MCF 10A (cell line): Measurements from ENCODE around the gene LHFPL3. TPM values are rescaled to one million over a fixed set of nuclear protein-coding genes. Genes with fewer than 3 reads are reported as not detected.

Source experiments
- BruUV-seq: library from RNA; stranded (reverse); fragments of 400-500 nt; replicated peaks from 2 replicates; lab custom pipeline; 2021; lab: Mats Ljungman, UMichigan
- CTCF ChIA-PET: fragments of 300-600 bp; sonication (Branson Sonifier 250); formaldehyde crosslinking; extraction: SDS; loops from one replicate; lab custom pipeline; 2021; ENCODE audit warnings: antibody characterized with exemption, inconsistent platforms; lab: Yijun Ruan, JAX
- POLR2A ChIA-PET: fragments of 300-600, 350-650 bp; sonication (Branson Sonifier 250); formaldehyde crosslinking; extraction: SDS; loops from one replicate; lab custom pipeline; 2020; ENCODE audit warnings: antibody characterized with exemption, inconsistent platforms; lab: Yijun Ruan, JAX
- DNase-seq: peaks from one replicate; pipeline ENCODE4 v3.0.0-alpha.2; 2018; ENCODE audit not compliant: unreplicated experiment
- H3K27ac Mint-ChIP-seq: one replicate; pipeline ENCODE4 v1.8.0; 2022; ENCODE audit warnings: mild to moderate bottlenecking, low read depth, mixed read lengths; ENCODE audit not compliant: unreplicated experiment
- H3K27me3 Mint-ChIP-seq: one replicate; pipeline ENCODE4 v1.8.0; 2022; ENCODE audit warnings: mixed read lengths; ENCODE audit not compliant: insufficient read depth, unreplicated experiment
- H3K36me3 Mint-ChIP-seq: one replicate; pipeline ENCODE4 v1.8.0; 2022; ENCODE audit warnings: mild to moderate bottlenecking, moderate library complexity, mixed read lengths; ENCODE audit not compliant: insufficient read depth, unreplicated experiment
- H3K4me1 Mint-ChIP-seq: one replicate; pipeline ENCODE4 v1.8.0; 2022; ENCODE audit warnings: mixed read lengths; ENCODE audit not compliant: insufficient read depth, unreplicated experiment
- H3K4me3 Mint-ChIP-seq: one replicate; pipeline ENCODE4 v1.8.0; 2022; ENCODE audit warnings: mild to moderate bottlenecking, moderate library complexity, mixed read lengths; ENCODE audit not compliant: unreplicated experiment
- H3K9me3 Mint-ChIP-seq: one replicate; pipeline ENCODE4 v1.8.0; 2022; ENCODE audit warnings: mixed read lengths; ENCODE audit not compliant: unreplicated experiment
- intact Hi-C: fragments of 100-400 bp; cut with micrococcal nuclease; formaldehyde crosslinking; loops from 2 replicates; pipeline ENCODE4 v1.14.1; 2022
- total RNA-seq: library from RNA; stranded (reverse); gene quantifications from 2 replicates; pipeline ENCODE4 v1.2.3, GENCODE V29; 2022
- TF ChIP-seq, protein P1 (sequence below): fragments of 200-600 bp; IDR thresholded peaks from one replicate; pipeline ENCODE4 v1.8.0; 2022; ENCODE audit warnings: antibody characterized with exemption, mild to moderate bottlenecking; ENCODE audit not compliant: unreplicated experiment

LHFPL3 gene
- total RNA-seq, 1 experiment from 2014 or later: not detected

DNA sequence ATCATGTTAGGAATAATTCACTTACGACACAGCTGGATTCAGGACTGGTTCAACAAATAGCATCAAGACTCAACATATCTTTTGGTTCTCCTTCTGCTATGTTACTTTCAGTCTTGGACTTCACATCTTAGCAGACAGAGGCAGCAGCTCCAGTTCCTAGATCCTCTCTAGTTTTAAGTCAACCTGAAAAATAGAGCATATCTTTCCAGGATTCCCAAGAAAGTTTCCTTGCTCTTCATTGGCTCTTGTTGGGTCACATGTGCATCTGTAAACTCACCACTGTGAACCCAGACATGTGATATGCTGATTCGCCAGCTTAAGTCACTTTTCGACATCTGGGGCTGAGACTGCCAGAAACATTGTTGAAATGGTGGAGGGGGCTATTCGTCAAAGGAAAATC is 475.5 kb downstream of the LHFPL3 start:
- no peak overlapping the region for H3K27ac Mint-ChIP-seq
- no peak overlapping the region for H3K4me3 Mint-ChIP-seq
- intact Hi-C loops: no loop called here
- no peaks in the 10 kb centered on the region for H3K36me3 Mint-ChIP-seq
- TF ChIP-seq, protein P1, sequence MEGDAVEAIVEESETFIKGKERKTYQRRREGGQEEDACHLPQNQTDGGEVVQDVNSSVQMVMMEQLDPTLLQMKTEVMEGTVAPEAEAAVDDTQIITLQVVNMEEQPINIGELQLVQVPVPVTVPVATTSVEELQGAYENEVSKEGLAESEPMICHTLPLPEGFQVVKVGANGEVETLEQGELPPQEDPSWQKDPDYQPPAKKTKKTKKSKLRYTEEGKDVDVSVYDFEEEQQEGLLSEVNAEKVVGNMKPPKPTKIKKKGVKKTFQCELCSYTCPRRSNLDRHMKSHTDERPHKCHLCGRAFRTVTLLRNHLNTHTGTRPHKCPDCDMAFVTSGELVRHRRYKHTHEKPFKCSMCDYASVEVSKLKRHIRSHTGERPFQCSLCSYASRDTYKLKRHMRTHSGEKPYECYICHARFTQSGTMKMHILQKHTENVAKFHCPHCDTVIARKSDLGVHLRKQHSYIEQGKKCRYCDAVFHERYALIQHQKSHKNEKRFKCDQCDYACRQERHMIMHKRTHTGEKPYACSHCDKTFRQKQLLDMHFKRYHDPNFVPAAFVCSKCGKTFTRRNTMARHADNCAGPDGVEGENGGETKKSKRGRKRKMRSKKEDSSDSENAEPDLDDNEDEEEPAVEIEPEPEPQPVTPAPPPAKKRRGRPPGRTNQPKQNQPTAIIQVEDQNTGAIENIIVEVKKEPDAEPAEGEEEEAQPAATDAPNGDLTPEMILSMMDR: no peak
- CTCF ChIA-PET: no interaction called here
- no peaks in the 10 kb centered on the region for H3K4me1 Mint-ChIP-seq
- no TSS peak for BruUV-seq
- DNase-seq: no peak
- peaks cover 8% of the 10 kb centered on the region for H3K9me3 Mint-ChIP-seq
- POLR2A ChIA-PET: no interaction called here
- H3K27me3 Mint-ChIP-seq: peaks cover 70% of the 10 kb centered on the region

DNA sequence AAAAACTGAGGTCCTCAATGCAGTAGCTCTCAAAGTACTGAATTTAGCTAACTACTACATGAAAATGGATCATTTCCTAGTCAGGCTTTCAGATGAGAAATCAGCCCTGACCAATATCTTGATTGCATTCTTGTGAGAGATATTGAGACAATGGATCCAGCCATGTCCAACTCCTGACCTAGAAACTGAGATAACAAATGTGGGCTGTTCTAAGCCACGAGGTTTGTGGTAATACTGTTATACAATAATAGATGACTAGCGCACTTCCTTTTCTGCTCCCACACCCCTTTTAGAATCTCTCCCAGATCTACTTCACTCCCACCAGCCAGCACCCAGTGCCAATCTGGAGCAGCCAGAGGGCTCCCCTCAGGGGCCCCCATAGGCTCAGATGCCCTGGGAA is 476.3 kb downstream of the LHFPL3 start:
- intact Hi-C loops: no loop called here

DNA sequence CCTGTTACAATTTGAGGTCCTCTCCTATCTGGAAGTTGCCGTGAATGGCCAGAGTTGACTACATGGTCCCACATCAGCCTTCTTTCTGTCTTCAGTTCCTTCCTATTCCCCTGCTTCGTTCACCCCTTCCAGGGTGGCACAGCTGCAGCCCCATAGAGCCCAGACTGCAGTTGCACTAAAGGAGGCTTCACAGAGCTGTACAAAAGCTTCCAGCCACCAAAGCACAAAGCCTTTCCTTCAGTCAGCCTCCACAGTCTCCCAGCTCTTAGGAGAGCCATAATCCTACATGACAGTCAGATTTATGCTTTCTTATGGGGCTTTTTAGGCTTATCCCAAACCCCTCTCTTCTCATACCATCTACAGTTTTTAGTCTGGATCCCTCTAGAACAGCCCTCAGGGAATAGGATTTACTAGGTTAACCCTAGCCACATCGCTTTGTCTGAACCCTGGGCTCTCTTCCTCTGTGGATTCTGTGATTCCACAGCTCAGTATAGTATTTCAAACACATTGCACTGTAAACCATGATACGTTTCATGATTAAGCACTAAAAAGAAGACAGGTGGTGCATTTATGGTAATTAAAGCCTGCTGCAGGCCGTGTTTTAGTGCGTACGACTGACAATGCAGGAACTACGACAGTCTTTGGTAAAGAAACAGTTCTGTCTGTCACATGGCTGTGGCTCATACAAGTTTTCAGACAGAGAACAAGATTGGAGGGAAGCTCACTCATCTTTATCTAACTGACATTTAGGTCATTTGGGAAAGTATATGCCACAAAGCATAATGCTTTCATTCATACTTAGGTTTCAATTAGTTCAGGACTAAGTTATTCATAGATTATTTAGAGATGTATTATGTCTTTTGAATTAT is 477.3 kb downstream of the LHFPL3 start:
- H3K36me3 Mint-ChIP-seq: no peaks in the 10 kb centered on the region
- TF ChIP-seq, protein P1: no peak
- ChIA-PET POLR2A (no interaction called here), CTCF (no interaction called here)
- intact Hi-C loops: no loop called here
- no TSS peak for BruUV-seq
- no peak overlapping the region for H3K4me3 Mint-ChIP-seq
- peaks cover 8% of the 10 kb centered on the region for H3K9me3 Mint-ChIP-seq
- peaks cover 70% of the 10 kb centered on the region for H3K27me3 Mint-ChIP-seq
- no peak overlapping the region for H3K27ac Mint-ChIP-seq
- H3K4me1 Mint-ChIP-seq: no peaks in the 10 kb centered on the region
- DNase-seq: no peak

More for the DNA sequence above, 476.3 kb downstream of the LHFPL3 start:
- H3K9me3 Mint-ChIP-seq: peaks cover 8% of the 10 kb centered on the region
- ChIA-PET POLR2A (no interaction called here), CTCF (no interaction called here)
- DNase-seq: no peak
- BruUV-seq: no TSS peak
- TF ChIP-seq, protein P1: no peak
- H3K27me3 Mint-ChIP-seq: peaks cover 70% of the 10 kb centered on the region
- no peaks in the 10 kb centered on the region for H3K36me3 Mint-ChIP-seq
- no peak overlapping the region for H3K27ac Mint-ChIP-seq
- H3K4me1 Mint-ChIP-seq: no peaks in the 10 kb centered on the region
- no peak overlapping the region for H3K4me3 Mint-ChIP-seq

DNA sequence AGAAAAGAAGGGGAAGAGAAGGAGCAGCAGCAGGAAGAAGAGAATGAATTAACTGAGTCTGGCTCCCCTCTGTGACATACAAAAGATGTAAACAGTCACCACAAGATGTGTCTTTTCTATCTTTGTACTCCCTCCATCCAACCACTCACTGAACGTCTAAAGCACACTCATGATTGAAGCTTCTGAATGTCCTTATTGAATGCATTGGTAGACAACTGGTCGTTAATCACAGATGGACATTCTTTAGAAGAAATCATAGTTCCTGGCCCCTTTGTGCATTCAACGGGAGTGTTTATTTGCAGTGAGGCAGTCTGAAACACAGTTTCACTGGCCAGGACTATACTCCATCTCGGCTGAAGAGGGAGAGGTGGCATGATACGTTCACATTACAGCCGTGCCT is 479.3 kb downstream of the LHFPL3 start:
- TF ChIP-seq, protein P1: no peak
- H3K4me3 Mint-ChIP-seq: no peak overlapping the region
- no peak overlapping the region for H3K27ac Mint-ChIP-seq
- ChIA-PET CTCF (interaction anchor here (0.8 kb wide), 1 partner anchor 39 kb away, joined by 3 read pairs; no protein-coding TSS in a partner anchor), POLR2A (no interaction called here)
- no TSS peak for BruUV-seq
- H3K4me1 Mint-ChIP-seq: no peaks in the 10 kb centered on the region
- H3K36me3 Mint-ChIP-seq: no peaks in the 10 kb centered on the region
- peaks cover 72% of the 10 kb centered on the region for H3K27me3 Mint-ChIP-seq
- H3K9me3 Mint-ChIP-seq: peaks cover 8% of the 10 kb centered on the region
- intact Hi-C loops: no loop called here
- DNase-seq: no peak
